ENCODE results near the gene EFCAB12.

Gene EFCAB12

DNA sequence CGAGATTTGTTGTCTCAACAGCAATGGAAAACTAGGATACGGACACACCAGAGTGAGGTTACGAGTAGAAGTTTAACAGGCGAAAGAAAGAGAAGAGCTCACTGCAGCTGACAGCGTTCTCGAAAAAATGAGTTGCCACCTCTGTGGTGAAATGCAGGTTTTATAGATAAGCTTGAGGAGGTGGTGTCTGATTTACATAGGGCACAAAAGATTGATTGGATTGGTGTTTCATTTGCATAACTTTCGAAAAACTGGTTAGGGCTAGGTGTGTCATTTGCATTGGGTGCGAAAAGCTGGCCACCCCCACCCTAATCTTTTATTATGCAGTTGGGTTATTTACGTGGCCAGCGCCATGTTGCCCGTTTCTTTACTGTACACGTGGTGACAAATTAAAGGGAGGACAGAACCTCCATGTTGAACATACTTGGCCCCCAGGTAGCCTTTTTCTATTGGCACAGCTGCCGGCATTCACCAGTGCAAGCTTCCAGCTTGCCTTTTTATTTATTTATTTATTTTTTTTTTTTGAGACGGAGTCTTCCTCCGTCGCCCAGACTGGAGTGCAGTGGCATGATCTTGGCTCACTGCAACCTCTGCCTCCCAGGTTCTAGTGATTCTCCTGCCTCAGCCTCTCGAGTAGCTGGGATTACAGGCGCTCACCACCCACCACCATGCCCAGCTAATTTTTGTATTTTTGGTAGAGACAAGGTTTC is 19.9 kb upstream of the EFCAB12 start:
- Histone ChIP-seq H3K4me1 (ENCODE audit: insufficient read depth, low read length, severe bottlenecking) (peaks cover 22% of the 10 kb centered on the region), H4K20me1 (ENCODE audit: insufficient read depth, low read length) (no peaks in the 10 kb centered on the region), H3K79me2 (ENCODE audit: insufficient read depth, low read length) (no peaks in the 10 kb centered on the region), H3K9me2 (ENCODE audit: low read depth, low read length) (no peaks in the 10 kb centered on the region), H3K4me3 (ENCODE audit: low read depth, low read length, poor library complexity, severe bottlenecking) (no peak overlapping the region), H3K9me3 (ENCODE audit: low read length) (no peaks in the 10 kb centered on the region), H3K4me2 (ENCODE audit: low read length) (no peak overlapping the region), H3K9ac (ENCODE audit: low read length) (no peak overlapping the region), H3K36me3 (ENCODE audit: insufficient read depth, low read length) (no peaks in the 10 kb centered on the region), H2AFZ (ENCODE audit: low read length) (no peak overlapping the region), H3K27ac (ENCODE audit: low read depth, low read length, poor library complexity, severe bottlenecking) (no peak overlapping the region), H3F3A (ENCODE audit: insufficient read depth, low read length) (no peaks in the 10 kb centered on the region), H3K27me3 (ENCODE audit: insufficient read depth, low read length) (no peaks in the 10 kb centered on the region)
- TF ChIP-seq, protein P1, sequence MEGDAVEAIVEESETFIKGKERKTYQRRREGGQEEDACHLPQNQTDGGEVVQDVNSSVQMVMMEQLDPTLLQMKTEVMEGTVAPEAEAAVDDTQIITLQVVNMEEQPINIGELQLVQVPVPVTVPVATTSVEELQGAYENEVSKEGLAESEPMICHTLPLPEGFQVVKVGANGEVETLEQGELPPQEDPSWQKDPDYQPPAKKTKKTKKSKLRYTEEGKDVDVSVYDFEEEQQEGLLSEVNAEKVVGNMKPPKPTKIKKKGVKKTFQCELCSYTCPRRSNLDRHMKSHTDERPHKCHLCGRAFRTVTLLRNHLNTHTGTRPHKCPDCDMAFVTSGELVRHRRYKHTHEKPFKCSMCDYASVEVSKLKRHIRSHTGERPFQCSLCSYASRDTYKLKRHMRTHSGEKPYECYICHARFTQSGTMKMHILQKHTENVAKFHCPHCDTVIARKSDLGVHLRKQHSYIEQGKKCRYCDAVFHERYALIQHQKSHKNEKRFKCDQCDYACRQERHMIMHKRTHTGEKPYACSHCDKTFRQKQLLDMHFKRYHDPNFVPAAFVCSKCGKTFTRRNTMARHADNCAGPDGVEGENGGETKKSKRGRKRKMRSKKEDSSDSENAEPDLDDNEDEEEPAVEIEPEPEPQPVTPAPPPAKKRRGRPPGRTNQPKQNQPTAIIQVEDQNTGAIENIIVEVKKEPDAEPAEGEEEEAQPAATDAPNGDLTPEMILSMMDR (IDR thresholded peaks at IDR 0.05; ENCODE audit: low read length), result no peak
- TF ChIP-seq EZH2 (IDR thresholded peaks at IDR 0.05; ENCODE audit: borderline replicate concordance, low read length), result no peak

DNA sequence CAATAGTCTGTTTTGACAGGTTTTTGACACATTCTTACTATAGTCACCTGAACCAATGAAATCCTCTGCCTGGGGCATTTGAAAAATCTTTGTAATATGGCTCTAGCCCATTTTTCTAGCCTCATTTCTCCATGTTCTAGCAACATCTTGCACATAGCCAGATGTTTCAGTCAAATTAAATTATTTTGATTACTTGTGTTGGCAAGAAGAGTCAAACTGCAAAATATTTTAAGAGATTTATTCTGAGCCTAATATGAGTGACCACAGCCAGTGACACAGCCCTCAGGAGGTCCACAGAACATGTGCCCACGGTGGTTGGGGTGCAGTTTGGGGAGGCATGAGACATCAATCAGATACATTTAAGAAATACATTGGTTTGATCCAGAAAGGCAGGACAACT is 18.5 kb upstream of the EFCAB12 start:
- Histone ChIP-seq H3K36me3 (ENCODE audit: insufficient read depth, low read length) (no peaks in the 10 kb centered on the region), H3K27ac (ENCODE audit: low read depth, low read length, poor library complexity, severe bottlenecking) (no peak overlapping the region), H3K9me2 (ENCODE audit: low read depth, low read length) (no peaks in the 10 kb centered on the region), H3K4me2 (ENCODE audit: low read length) (no peak overlapping the region), H4K20me1 (ENCODE audit: insufficient read depth, low read length) (no peaks in the 10 kb centered on the region), H3K9me3 (ENCODE audit: low read length) (no peaks in the 10 kb centered on the region), H3F3A (ENCODE audit: insufficient read depth, low read length) (no peaks in the 10 kb centered on the region), H3K4me1 (ENCODE audit: insufficient read depth, low read length, severe bottlenecking) (peaks cover 25% of the 10 kb centered on the region), H3K9ac (ENCODE audit: low read length) (no peak overlapping the region), H3K79me2 (ENCODE audit: insufficient read depth, low read length) (no peaks in the 10 kb centered on the region), H3K4me3 (ENCODE audit: low read depth, low read length, poor library complexity, severe bottlenecking) (no peak overlapping the region), H3K27me3 (ENCODE audit: insufficient read depth, low read length) (no peaks in the 10 kb centered on the region), H2AFZ (ENCODE audit: low read length) (no peak overlapping the region)
- TF ChIP-seq EZH2 (IDR thresholded peaks at IDR 0.05; ENCODE audit: borderline replicate concordance, low read length), result no peak
- TF ChIP-seq, protein P1 (IDR thresholded peaks at IDR 0.05; ENCODE audit: low read length), result no peak

- peaks cover 35% of the 10 kb centered on the region for H3K4me1 ChIP-seq (ENCODE audit: insufficient read depth, low read length, severe bottlenecking)
- no peaks in the 10 kb centered on the region for H3K9me2 ChIP-seq (ENCODE audit: low read depth, low read length)
- no peaks in the 10 kb centered on the region for H3K79me2 ChIP-seq (ENCODE audit: insufficient read depth, low read length)
- no peaks in the 10 kb centered on the region for H4K20me1 ChIP-seq (ENCODE audit: insufficient read depth, low read length)
- H3K4me2 ChIP-seq (ENCODE audit: low read length), result no peak overlapping the region
- H3K36me3 ChIP-seq (ENCODE audit: insufficient read depth, low read length), result no peaks in the 10 kb centered on the region
- no peak overlapping the region for H3K4me3 ChIP-seq (ENCODE audit: low read depth, low read length, poor library complexity, severe bottlenecking)
- no peaks in the 10 kb centered on the region for H3K9me3 ChIP-seq (ENCODE audit: low read length)
- H2AFZ ChIP-seq (ENCODE audit: low read length), result no peak overlapping the region
- no peaks in the 10 kb centered on the region for H3F3A ChIP-seq (ENCODE audit: insufficient read depth, low read length)
- H3K27me3 ChIP-seq (ENCODE audit: insufficient read depth, low read length), result no peaks in the 10 kb centered on the region
- TF ChIP-seq, protein P1 (IDR thresholded peaks at IDR 0.05; ENCODE audit: low read length), result no peak
- no peak for TF ChIP-seq EZH2 (IDR thresholded peaks at IDR 0.05; ENCODE audit: borderline replicate concordance, low read length)
- H3K27ac ChIP-seq (ENCODE audit: low read depth, low read length, poor library complexity, severe bottlenecking), result no peak overlapping the region
- no peak overlapping the region for H3K9ac ChIP-seq (ENCODE audit: low read length)
These were observed 17.0 kb upstream of the EFCAB12 start for GRCh38 chr3:129445471-129445870.
